Upper lobe of left lung (tissue), 4 donors: Measurements from ENCODE around the gene SASH3.

ENCODE experiments used
- CTCF ChIP-seq, 6 experiments: fragments of 450-650 bp in 4 of 6; fragments of 200-600 bp in 2 of 6; sonication (generic) in 2 of 6; IDR thresholded peaks; one replicate each; pipeline ENCODE4 v1.5.1; 2016 to 2019; ENCODE audit warnings: antibody characterized with exemption in 6 of 6
- EP300 ChIP-seq, 4 donors: sonication (generic); formaldehyde crosslinking; IDR thresholded peaks; one replicate each; pipeline ENCODE4 v1.5.1; 2017; ENCODE audit warnings: antibody characterized with exemption in 4 of 4, control low read depth in 2 of 4
- POLR2A ChIP-seq, 4 donors: fragments of 450-650 bp; IDR thresholded peaks; one replicate each; pipeline ENCODE4 v1.5.1; 2016 to 2017; ENCODE audit warnings: antibody characterized with exemption in 4 of 4, mild to moderate bottlenecking in 2 of 4

- TF ChIP-seq CTCF (IDR thresholded peaks at IDR 0.05) (no peak), POLR2A (IDR thresholded peaks at IDR 0.05) (no peak), EP300 (IDR thresholded peaks at IDR 0.05) (no peak)
Observed at GRCh38 chrX:129808829-129809796, 29.4 kb downstream of the SASH3 start.
